Activated T-cell treated with anti-CD3 and anti-CD28 coated beads, Interleukin-2, amount 50 U/mL, for 1 hour (primary cell): ENCODE results near the gene UQCRC2.
"Not testable (repeated sequence)": the region's sequence is repeated elsewhere in the genome, so short reads cannot be mapped to it uniquely, and the experiment has no call there.

Source experiments
- DNase-seq: peaks from one replicate; pipeline ENCODE4 v3.0.0-alpha.2; 2020

The UQCRC2 gene

GRCh38 chr16:22012241-22012640, 59.1 kb downstream of the UQCRC2 start:
- DNase-seq = no peak

- no peak for DNase-seq
Measured at GRCh38 chr16:22013486-22013885, 60.3 kb downstream of the UQCRC2 start.

- no peak for DNase-seq
Measured at GRCh38 chr16:22014271-22014873, 61.2 kb downstream of the UQCRC2 start.

GRCh38 chr16:22016927-22017326, 63.8 kb downstream of the UQCRC2 start:
- DNase-seq = no peak

GRCh38 chr16:22018559-22018958, 65.4 kb downstream of the UQCRC2 start:
- DNase-seq = no peak

GRCh38 chr16:22022151-22022550, 69.0 kb downstream of the UQCRC2 start:
- DNase-seq = no peak

- no peak for DNase-seq
Measured at GRCh38 chr16:22023505-22023904, 70.3 kb downstream of the UQCRC2 start.

GRCh38 chr16:22024785-22025184, 71.6 kb downstream of the UQCRC2 start:
- DNase-seq = not testable (repeated sequence)

- no peak for DNase-seq
Measured at GRCh38 chr16:22027633-22028032, 74.5 kb downstream of the UQCRC2 start.

GRCh38 chr16:22029632-22030031, 76.5 kb downstream of the UQCRC2 start:
- no peak for DNase-seq

- no peak for DNase-seq
Measured at GRCh38 chr16:22030087-22030812, 77.1 kb downstream of the UQCRC2 start.

- DNase-seq = no peak
Measured at GRCh38 chr16:22031483-22032083, 78.4 kb downstream of the UQCRC2 start.
